Hippocampal formation (tissue), 2 donors: ENCODE results near the gene KLHL10.

ENCODE experiments used
- DNase-seq, 2 donors: peaks; one replicate each; lab custom pipeline; 2025; lab: John Stamatoyannopoulos, UW

KLHL10 gene

DNA sequence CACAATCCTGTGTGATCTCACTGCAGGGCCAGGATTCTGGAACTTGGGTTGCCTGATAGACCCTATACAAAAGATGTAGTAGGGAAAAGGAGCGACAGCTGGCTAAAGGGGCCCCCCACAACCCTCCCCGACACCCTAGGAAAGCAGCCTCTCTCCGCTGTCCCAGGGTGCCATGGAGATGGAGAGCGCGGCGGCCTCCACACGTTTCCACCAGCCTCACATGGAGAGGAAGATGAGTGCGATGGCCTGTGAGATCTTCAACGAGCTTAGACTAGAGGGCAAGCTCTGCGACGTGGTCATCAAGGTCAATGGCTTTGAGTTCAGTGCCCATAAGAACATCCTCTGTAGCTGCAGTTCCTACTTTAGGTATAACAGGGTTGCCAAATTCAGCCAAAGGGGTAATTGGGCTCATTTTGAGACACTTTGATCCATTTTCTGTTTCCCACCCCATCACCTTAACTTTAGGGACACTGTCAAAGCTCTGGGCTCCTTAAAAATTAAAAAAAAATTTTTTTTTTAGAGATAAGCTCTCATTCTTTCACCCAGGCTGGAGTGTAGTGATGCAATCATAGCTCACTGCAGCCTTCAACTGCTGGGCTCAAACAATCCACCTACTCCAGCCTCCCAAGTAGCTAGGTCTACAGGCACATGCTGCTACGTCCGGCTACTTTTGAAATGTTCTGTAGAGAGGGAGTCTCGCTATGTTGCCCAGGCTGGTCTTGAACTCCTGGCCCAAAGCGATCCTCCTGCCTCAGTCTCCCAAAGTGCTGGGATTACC is at the start of gene KLHL10:
Gene KLHL10, plus strand, starts transcription at position 65 of the 778 bp plus-strand sequence. Its CDS starts 108 bp downstream, at position 173.
- no peak for DNase-seq

DNA sequence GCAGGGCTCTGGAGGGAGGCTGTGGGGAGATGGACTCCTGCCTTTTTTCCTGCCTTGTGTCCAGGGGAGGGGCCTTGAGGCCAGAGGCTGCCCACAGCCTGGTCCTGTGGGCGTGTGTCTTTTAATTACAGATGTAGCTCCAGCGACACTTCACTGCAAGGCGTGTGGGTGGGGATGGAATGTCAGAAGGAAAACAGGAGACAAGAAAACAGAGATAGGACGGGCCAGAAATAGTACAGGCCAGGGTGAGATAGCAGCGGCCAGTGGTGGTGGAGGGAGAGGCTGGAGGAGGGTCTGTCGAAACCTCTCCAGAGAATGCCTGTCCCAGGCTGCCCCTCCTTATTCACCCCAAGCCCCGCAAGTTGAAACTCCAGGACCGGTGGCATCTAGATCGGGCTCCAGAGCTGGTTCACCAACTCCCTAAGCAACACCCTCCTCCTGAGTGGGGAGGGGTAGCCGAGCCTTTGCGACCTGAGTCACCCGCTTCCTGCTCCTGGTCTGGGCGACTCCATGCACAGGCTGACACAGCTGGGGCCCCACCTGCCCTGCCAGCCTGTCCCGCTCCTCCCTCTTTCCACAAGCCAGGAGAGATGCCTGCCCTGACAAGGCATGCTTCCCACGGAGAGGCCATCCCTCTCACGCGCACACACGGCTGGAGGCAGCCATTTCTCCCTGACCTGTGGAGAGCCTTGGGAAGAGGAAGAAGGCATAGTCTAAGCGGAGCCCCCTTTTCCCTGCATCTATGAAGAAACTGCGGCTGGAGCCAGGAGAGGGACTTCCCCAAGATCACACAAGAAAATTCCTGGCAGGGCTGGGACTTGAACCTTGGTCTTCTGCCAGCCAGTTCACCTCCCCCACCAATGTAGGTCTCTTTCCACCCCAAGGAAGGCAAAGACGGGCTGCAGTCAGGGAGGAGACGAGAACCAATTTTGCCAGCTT is 44.5 kb upstream of the KLHL10 start:
- DNase-seq: no peak

DNA sequence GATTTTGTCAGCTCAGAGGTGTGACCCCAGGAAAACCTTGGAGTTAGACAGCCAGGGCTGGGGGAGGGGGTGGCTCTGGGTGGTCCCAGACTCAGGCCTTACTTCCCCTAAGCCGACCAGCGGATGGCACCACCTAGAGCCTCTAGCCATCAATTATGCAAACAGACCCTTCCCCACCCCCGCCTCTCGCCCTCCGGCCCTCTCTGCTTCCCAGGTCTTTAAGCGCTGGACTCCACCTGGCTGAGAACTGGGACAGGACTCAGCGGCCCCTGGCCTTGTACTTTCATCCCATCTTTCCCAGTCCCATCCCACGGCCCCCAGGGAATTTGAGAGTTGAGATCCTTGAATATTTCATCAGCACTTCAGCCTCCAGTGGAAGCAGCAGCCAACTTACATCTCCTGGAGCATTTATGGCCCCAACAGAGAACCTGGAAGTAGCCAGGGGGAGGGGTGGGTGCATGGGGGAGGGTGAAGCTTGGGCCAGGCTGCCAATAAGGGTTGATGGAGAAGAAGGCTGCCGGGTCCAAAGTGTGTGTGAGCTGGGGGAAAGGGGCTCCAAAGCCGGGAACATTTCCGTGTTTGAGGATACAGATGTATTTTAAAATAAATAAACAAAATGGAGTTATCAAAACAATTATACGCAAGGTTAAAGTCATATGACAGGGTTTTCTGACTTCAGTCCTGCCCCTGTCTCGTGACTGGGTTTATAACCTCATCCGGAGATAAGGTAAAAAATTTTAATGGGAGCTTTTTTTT is 43.7 kb upstream of the KLHL10 start:
- no peak for DNase-seq

DNA sequence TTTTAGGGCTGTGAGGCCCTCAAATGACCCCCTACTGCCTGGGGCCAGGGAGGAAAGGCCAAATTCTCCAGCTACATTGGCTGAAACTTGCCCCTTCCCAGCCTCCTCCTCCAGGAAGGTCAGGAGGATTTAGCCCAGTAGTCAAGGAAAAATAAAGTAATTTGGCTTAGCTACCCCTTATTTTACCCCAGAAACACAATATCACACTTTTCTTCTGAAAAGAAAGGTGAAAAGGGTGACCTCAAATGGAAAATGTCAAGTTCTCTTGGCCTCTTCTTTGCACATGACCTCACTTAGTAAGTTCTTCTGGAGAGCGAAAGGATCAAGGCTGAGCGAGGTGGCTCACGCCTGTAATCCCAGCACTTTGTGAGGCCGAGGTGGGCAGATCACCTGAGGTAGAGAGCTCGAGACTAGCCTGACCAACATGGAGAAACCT is 43.1 kb upstream of the KLHL10 start:
- DNase-seq: no peak

DNA sequence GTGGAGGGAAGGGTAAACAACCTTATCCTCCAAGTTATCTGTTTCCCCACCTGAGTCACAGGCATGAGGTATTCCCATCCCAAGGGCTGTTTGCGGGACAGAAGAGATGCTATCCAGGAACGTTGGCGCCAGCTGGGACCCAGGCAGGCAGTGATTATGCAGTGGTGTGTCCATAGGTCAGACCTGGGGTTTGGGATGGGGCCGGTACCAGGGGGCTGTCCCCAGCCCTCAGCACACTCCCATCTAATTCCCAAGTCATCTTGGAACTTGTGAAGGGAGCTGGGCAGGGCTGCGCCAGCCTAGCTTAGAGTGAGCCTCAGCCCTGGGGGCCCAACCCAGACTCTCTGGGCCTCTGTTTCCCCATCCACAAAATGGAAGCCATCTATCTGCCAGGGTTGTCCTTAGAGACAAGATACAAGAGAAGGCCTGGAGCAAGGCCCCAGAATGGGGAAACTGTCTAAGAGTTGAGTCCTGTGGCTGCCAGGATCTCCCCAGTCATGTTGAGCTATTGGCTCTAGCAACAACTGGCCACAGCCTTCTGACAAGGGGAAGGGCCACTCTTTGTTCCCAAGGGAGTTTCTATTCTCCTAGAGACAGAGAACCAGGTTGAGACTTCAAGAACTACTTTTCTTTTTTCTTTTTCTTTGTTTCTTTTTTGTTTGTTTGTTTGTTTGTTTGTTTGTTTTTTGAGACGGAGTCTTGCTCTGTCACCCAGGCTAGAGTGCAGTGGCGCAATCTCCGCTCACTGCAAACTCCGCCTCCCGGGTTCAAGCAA is 41.3 kb upstream of the KLHL10 start:
- DNase-seq: no peak

DNA sequence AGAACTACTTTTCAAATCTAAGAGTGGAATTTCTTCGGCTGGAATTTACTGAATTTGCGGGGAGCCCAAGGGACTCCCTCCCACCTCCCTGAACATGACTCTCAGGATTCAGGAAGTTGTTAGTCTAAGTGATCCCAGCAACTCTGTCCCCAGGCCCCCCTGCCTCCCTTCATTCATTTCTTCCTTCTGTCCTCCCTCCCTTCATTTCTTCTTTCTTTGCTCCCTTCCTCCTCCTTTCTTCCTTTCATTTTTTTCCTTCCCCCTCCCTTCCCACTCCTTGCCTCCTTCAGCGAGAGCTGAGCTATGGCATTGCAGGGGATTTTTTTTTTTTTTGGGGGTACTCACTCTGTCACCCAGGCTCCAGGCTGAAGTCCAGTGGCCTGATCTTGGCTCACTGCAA is 40.2 kb upstream of the KLHL10 start:
- no peak for DNase-seq

DNA sequence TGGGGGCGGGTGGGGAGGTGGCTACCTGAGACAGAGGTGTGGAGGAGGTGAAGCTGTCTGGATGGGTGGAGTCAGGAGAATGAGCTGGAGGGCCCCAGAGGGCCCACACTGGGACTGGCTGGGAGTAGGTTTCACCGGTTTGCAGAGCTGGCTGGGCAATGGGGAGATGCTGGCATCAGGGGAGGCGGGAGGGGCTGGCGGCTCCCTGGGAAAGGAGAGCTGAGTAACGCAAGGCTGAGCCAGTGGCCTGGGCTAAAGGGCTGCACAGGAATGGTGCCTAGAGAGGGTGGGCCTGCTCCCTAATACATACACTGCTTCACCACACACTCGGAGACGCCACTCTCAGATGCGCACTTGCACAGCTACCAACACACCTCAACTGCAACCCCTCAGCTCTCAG is 38.3 kb upstream of the KLHL10 start:
- no peak for DNase-seq

DNA sequence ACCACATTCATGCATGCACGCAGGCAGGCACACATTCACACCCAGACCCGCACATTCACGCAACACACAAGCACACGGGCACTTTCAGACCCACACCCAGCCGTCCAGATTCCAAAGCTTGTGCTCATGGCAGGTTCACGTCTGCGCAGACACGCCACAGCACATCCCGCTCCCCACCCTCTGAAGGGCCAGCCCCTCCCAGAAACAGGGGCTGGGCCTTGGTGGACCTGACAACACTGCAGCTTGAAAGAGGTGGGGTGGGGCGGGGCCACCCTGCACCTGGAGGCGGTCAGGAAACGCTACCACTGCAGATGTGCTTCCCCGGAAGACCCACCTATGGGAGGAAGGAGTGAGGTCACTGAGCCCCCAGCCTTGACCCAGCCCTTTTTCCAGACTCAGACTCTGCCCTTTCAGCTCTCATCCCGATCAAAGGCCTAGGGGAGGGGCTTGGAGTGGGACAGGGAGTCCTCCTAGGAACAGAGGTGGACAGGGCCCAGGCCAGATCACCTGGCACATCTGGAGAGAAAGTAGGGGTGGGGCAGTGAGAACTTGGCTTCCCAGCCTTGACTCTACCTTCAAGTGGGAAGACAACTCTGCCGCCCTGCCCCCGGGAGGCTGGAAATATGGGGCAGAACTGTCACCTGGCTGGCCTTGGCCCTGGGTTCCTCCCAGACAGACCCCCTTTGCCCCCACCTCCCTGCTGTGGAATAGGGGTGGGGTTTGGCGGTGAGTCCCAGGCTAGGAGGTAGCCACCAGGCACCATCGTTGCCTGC is 36.8 kb upstream of the KLHL10 start:
- no peak for DNase-seq

DNA sequence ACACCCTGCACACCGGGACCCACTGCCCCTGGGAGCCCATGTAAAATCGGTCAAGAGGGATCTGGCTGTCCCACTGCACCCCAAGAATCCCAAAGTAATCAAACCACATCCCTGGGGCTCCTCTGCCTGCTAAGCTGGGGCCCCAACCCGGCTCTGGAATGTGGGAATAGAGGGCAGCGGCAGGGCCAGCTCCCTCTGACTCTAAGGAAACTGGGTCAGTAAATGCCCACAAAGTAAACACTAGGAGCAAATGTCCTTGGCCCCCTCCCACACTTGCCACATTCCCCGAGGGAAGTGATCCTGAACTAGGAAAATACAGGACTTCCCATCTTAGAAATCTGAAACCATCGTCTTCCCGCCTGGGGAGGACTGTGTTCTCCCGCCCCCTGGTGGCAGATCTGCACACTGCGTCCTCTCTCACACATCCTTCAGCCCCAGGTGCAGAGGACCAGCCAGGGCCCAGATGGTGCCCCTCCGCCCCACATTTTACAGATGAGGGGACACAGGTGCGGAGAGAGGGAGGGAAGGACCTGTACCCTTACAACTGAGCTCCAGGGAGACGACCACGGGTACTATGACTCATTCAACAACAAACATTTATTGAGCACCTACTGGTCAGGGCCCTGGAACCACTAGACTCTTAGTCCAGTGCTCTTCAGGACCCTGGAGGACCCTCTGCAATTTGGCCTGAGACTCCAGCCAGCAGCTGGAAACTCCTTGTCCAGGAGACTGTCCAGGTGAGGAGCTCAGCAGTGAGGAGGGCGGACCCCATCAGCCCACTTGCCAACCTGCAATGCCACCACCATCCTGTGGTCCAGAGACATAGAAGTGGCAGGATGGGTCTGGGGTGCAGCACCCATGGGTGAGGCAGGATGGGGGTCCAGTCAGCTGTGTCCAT is 36.0 kb upstream of the KLHL10 start:
- DNase-seq: peak; percentile 52 to 71

DNA sequence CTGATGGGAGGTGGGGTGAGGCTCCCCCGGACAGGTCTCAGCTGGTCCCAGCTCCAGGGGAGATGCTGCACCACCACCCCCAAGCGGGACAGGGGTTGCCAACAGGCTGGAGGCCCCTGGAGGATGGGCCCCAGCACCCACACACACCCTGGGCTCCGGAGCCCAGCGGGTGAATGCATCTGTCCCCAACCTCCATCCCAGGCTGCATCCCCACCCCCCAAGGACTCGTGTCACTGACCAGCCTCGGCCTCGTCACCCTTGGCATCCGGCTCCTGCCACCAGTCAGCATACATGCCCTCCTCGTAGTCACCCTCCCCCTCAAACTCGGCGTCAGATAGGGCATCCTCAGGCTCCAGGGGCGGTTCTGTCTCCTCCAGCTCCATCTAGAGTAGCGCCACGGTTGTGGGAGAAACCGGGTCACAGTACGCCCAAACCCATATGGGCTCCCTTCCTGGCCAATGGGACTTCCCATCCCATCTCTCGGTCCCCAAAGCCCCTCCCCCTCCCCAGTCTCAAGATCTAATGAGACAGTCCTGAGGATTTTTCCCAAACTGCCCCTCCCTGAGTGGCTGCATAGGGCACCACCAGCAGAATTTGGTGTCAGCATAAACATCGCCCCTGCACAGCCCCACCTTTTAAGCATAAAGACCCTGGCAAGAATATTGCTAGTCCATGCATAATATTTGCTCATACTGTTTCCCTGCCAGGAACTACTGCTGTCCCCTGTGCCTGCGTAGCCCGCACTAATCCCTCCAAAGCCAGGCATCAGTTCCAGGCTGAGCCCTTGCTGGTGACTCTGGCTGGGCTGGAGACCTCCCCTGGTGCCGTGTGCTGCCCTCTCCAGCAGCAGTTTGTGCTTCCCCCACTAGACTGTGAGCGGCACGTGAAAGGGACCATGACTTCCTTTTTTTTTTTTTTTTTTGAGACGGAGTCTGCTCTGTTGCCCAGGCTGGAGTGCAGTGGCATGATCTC is 34.3 kb upstream of the KLHL10 start:
- DNase-seq: no peak

DNA sequence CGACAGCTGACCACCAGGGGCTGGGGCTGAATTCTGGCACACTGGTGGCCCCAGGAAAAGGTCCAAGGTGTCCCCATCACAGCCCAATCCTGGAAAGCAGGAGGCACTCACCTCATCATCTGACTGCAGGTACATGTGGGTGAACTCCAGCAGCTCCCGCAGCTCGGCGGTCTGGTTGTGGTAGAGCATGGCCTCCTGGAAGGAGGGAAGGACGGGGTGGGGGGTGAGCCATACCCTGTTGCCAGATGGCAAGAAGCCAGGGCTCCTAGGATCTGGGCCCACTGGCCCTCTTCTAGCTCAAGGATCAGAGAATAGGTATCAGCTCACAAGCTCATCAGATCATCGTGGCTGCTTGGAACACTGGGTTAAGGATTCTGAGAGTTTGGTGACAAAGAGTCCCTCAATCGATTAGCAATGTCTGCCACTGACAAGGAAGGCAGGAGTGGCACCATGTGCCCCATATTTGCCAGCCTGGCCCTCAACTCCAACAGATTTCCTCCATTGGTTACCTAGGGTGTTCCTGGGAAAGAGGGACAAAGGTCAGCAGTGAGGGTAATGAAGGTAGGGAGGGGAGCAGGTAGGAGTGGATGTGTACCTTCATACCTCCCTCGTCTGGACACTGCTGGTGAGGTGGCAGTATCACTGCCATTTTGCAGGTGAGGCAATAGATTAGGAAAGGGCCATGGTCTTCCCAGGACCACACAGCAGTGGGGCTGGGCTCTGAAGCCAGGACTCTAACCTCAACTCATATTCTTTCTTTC is 30.8 kb upstream of the KLHL10 start:
- DNase-seq: no peak

DNA sequence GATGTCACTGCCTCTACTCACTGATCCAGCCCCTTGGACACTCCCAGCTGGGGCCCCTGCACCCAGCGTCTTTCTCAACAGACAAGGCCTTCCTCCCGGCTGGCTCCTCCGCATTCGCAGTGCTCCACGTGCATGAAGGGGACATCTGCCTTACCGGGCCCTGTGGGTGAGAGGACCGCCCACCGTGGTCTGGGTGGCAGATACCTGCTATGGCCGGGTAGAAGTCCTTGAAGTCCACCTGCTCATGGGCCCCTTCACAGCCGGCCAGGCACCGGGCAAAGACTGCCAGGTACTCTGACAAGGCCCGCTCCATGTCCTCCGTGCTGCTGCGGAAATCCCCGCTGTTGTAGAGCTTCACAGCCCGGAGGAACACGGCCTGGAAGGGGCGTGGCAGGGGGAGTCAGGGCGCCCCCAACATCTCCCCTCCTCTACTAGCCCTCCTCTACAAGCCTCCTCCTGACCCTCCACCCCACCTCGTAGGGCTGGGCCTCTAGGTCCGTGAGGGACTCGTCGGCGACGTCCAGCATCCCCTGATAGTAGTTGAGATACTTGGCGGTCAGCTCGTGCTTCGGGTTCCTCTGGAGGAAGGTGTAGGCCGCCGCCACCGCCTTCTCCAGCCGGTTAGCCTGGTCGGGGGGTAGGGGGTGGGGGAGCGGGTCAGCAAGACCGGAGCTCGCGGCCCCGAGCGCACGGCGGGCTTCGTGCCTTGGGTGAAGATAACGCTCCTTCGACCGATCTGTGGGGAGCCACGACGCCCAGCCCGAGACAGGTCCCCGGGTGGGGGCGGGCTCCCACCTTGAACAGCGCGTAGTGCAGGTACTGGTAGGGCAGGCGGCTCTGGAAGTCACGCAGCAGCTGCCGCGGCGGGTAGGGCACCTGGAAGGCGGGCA is 26.7 kb upstream of the KLHL10 start:
- DNase-seq: no peak

DNA sequence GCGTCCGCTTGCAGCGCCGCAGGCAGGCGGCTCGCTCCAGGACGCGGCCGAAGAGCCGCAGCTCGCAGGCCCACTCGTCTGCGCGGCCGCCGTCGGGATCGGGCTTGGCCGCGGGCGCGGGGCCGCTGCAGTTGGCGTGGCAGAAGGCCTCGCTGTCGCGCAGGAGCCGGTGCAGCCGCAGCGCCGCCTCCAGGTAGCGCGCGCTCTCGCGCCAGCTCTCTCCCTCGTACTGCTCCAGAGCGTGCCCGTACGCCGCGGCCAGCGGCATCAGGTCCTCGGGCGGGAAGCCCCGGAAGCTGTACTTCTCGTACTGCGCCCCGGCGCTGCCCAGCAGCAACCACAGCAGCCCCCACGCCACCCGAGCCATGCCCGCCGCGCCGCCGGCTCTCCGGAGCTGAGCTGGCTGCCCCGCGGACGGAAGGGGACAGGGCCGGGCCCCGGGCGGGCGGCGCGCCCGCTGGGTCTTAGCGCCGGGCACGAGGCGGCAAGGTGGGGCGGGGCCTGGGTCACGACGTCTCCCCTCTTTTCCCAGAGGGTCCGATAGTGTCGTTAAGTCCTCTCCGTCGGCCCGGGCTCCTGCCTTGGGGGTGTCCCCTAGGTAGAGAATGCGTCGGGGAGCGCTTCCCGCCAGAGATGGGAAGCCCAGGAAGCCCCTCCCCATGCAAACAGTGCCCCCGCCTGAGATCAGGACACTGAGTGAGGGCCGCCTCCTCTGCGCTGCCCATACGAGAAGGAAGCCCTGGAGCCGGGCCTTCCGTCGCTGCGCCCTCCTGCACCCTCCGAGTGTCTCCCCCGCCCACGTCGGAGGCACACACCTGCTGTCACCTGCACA is 25.9 kb upstream of the KLHL10 start, which contains the start of gene P3H4:
Gene P3H4, minus strand, starts transcription at position 401 of the 832 bp plus-strand sequence. Its CDS starts 34 bp downstream, at position 367.
- DNase-seq: peak; percentile 31 to 61

DNA sequence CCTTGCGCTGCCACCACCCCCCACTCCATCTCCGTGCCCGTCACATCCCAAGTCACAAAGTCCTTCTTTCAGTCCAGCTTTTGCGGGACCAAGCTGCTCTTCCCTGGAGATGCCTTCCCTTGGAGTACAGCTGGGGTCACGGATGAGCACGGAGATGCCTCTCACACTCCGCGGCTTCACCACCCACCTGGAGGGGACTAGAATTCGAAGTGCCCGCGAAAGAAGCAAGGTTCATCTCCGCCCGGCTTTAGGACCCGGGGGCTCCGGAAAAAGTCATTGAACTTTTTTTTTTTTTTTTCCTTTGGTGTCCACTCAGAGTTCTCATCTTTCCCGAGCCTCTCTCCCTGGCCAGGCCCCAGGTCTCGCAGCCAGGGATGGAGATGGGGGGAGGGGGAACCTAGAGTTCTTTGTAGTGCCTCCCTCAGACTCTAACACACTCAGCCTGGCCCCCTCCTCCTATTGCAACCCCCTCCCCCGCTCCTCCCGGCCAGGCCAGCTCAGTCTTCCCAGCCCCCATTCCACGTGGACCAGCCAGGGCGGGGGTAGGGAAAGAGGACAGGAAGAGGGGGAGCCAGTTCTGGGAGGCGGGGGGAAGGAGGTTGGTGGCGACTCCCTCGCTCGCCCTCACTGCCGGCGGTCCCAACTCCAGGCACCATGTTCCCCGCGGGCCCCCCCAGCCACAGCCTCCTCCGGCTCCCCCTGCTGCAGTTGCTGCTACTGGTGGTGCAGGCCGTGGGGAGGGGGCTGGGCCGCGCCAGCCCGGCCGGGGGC is 25.1 kb upstream of the KLHL10 start, which contains the start of gene FKBP10:
Gene FKBP10, plus strand, starts transcription at position 624 of the 771 bp plus-strand sequence. Its CDS starts 31 bp downstream, at position 655.
- peak; percentile 14 to 43 for DNase-seq
